SK-N-MC (cell line): Measurements from ENCODE around the gene HDAC6.

Experiments used
- DNase-seq: peaks from one replicate; pipeline ENCODE4 v3.0.0-alpha.2; 2011; ENCODE audit warnings: low read depth, low spot score
- H3K27ac ChIP-seq: fragments of 200-600 bp; sonication (generic); 2 replicates; pipeline ENCODE4 v1.5.1; 2016; ENCODE audit warnings: mixed run types
- H3K36me3 ChIP-seq: fragments of 200-600 bp; sonication (generic); 2 replicates; pipeline ENCODE4 v1.6.1; 2017; ENCODE audit warnings: antibody characterized with exemption, low read length, mixed read lengths; ENCODE audit not compliant: insufficient read depth
- H3K4me3 ChIP-seq: fragments of 200-600 bp; sonication (generic); 2 replicates; pipeline ENCODE4 v1.5.1; 2016
- H3K9ac ChIP-seq: fragments of 200-600 bp; sonication (generic); 2 replicates; pipeline ENCODE4 v1.8.0; 2017; ENCODE audit warnings: mixed run types, mixed read lengths; ENCODE audit not compliant: insufficient read length
- H3K9me3 ChIP-seq: fragments of 200-600 bp; sonication (generic); 2 replicates; pipeline ENCODE4 v1.6.1; 2017; ENCODE audit warnings: low read depth, mild to moderate bottlenecking, antibody characterized with exemption, low read length, moderate library complexity, mixed read lengths
- EZH2 ChIP-seq: fragments of 200-600 bp; sonication (generic); IDR thresholded peaks from one replicate; pipeline ENCODE4 v1.6.1; 2017; ENCODE audit warnings: antibody characterized with exemption
- FOXP2 ChIP-seq: optimal IDR thresholded peaks from 2 replicates; pipeline ENCODE3; 2011; ENCODE audit warnings: mild to moderate bottlenecking, moderate library complexity; ENCODE audit not compliant: insufficient read depth; ENCODE audit errors: extremely low read length, control extremely low read depth
- POLR2AphosphoS5 ChIP-seq: IDR thresholded peaks from 2 replicates; pipeline ENCODE4 v1.6.1; 2012; ENCODE audit warnings: mild to moderate bottlenecking, low read depth, low read length, borderline replicate concordance

The HDAC6 gene

DNA sequence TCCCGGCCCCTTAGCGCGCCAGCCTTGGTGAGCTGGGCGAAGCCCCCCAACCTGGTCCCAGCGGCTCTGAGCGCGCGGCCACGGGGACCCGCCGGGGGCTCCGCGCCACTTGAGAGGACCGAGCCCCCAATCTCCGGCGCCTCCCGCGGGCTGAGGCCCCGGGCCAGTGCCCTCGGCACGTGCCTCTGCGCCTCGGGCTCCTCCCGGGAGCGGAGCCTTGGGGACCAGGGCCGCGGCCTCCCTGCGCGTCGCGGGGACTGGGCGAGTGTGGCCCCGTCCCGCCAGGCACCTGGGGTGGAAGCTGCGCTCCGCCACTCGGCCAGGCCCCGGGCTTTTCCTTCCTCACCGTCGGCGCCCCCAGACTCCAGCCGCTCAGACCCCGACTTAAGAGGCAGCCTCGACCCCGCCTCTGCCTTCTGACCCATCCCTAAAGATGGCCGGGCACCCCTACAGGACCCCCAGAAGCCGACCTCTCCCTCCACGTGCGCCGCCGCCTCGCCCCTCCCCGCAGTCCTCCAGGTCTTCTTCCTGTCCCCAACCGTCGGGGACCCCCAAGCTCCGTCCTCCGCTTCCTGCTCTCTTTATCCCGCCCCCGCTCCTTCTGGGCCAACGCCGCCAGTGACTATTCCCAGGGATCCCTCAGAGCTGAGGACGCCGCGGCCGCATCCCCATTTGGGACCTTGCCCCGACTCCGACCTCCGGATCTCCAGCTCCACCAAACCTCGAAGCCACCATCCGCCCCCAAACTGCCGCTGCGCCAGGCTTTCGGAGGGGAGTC is 25.2 kb downstream of the HDAC6 start:
- Histone ChIP-seq H3K36me3 (no peaks in the 10 kb centered on the region), H3K4me3 (no peak overlapping the region), H3K9ac (no peak overlapping the region), H3K9me3 (no peaks in the 10 kb centered on the region), H3K27ac (no peak overlapping the region)
- TF ChIP-seq EZH2, result no peak
- TF ChIP-seq FOXP2, result no peak
- no peak for TF ChIP-seq POLR2AphosphoS5
- no peak for DNase-seq

DNA sequence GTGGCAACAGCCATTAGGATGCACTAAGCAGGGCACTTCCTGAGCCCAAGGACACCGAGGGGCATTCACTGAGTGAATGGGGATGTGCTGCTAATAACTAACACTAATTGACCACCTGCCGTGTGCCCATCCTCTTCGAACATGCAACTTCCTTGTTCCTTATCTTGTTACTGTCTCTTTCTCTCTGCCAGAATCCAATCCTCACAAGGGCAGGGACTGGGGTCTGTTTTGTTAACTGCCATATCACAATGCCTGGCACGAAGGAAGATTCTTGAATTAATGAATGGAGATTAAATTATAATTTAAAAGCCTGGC is 25.7 kb downstream of the HDAC6 start:
- H3K27ac ChIP-seq, result no peak overlapping the region
- no peaks in the 10 kb centered on the region for H3K9me3 ChIP-seq
- H3K9ac ChIP-seq, result no peak overlapping the region
- H3K4me3 ChIP-seq, result no peak overlapping the region
- DNase-seq, result no peak
- TF ChIP-seq EZH2 (no peak), POLR2AphosphoS5 (no peak), FOXP2 (no peak)
- H3K36me3 ChIP-seq, result no peaks in the 10 kb centered on the region

DNA sequence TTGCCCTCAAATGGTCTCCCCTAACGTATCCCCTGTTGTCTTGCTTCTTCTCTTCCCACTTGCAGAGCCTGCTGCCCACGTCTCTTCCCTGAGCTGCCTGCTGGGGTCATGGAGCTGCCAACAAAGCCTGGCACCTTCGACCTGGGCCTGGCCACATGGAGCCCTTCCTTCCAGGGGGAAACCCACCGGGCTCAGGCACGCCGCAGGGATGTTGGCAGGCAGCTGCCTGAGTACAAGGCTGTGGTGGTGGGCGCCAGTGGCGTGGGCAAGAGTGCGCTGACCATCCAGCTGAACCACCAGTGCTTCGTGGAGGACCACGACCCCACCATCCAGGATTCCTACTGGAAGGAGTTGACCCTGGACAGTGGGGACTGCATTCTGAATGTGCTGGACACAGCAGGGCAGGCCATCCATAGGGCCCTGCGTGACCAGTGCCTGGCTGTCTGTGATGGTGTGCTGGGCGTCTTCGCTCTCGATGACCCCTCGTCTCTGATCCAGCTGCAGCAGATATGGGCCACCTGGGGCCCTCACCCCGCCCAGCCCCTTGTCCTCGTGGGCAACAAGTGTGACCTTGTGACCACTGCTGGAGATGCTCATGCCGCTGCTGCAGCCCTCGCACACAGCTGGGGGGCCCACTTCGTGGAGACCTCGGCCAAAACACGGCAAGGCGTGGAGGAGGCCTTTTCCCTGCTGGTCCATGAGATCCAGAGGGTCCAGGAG is 27.3 kb downstream of the HDAC6 start:
- Histone ChIP-seq H3K27ac (no peak overlapping the region), H3K9me3 (no peaks in the 10 kb centered on the region), H3K36me3 (no peaks in the 10 kb centered on the region), H3K9ac (no peak overlapping the region), H3K4me3 (no peak overlapping the region)
- TF ChIP-seq POLR2AphosphoS5, result no peak
- no peak for TF ChIP-seq EZH2
- TF ChIP-seq FOXP2, result no peak
- no peak for DNase-seq

DNA sequence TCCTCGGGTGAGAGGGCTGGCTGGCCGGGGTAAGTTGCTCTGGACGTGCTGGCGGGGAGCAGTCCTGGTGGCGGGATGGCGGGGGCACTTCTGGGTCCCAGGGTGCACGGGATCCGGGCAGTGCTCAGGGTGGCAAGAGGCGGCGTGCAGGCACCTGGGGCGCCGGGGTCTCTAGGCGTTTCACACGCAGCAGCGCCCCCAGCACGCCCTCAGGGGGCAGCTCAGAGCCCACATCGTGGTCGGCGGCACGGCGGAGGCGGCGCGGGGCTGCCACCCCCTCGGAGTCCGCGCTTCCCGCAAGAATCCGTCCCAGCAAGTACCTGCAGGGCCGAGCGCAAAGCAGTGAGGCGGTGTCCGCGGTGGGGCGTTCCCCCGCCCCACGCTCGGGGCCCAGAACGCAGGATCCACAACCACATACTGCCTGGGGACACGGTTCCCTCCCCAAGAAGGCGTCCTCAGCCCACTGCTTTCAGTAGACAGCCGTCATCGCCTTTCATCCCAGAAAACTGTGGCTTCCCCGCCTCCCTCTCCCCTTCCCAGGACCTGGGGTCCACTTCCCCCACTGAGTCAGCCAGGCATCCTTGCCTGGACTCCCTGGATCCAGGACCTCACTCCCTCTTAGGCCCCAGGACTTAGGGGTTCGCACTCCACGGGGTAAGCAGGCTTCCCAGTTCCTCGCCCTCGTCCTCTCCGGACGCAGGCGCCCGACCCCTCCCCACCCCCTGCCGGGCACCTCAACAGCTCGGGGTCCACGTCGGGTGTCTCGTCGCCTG is 29.5 kb downstream of the HDAC6 start:
- Histone ChIP-seq H3K36me3 (no peaks in the 10 kb centered on the region), H3K27ac (no peak overlapping the region), H3K9me3 (no peaks in the 10 kb centered on the region), H3K9ac (no peak overlapping the region), H3K4me3 (no peak overlapping the region)
- DNase-seq, result no peak
- TF ChIP-seq POLR2AphosphoS5 (no peak), FOXP2 (no peak)

DNA sequence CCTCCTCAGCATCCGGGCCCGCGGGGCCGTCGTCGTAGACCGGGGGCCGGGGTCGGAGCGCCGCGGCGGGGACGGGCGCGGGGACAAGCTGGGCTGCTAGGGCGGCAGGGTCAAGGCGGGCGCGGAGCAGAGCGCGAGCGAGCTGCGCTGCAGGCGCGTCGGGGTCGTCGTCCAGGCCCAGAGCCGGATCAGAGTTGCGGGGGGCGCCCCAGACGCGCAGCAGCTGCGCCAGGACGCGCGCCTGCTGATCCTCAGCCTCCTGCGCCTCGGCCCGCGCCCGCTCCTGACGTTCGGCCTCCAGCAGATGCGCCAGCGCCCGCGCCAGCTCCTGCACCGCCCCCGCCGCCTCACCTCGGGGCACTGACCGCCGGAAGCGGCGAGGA is 30.0 kb downstream of the HDAC6 start:
- Histone ChIP-seq H3K4me3 (no peak overlapping the region), H3K9ac (no peak overlapping the region), H3K9me3 (no peaks in the 10 kb centered on the region), H3K36me3 (no peaks in the 10 kb centered on the region), H3K27ac (no peak overlapping the region)
- no peak for TF ChIP-seq POLR2AphosphoS5
- no peak for TF ChIP-seq FOXP2
- no peak for TF ChIP-seq EZH2
- no peak for DNase-seq

DNA sequence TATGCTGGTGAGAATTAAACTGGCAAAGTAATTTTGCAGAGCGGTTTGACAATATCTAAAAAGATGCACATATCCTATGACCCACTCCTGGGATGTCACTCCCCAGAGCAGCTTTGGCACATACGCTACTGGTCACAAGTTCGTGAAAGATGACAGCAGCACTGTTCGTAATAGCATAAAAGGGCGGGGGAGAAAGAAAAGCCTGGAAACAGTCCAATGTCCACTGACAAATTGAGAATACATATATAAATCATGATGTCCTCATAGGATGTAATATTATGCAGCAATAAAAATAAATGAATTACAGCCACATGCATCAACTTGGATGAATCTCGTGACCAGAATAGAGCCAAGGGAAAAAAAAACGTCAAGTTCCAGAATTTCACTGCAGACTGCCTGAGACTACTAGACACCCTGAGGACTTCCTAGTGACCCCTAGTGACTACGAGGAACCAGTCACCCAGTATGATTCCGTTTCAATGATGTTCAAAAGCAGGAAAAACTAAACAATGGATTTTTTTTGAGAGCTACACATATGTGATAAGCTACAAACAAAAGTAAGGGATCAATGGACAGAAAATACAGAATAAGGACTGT is 31.8 kb downstream of the HDAC6 start:
- Histone ChIP-seq H3K36me3 (no peaks in the 10 kb centered on the region), H3K9me3 (no peaks in the 10 kb centered on the region), H3K9ac (no peak overlapping the region), H3K4me3 (no peak overlapping the region), H3K27ac (no peak overlapping the region)
- no peak for TF ChIP-seq POLR2AphosphoS5
- no peak for TF ChIP-seq EZH2
- no peak for TF ChIP-seq FOXP2
- DNase-seq, result no peak

DNA sequence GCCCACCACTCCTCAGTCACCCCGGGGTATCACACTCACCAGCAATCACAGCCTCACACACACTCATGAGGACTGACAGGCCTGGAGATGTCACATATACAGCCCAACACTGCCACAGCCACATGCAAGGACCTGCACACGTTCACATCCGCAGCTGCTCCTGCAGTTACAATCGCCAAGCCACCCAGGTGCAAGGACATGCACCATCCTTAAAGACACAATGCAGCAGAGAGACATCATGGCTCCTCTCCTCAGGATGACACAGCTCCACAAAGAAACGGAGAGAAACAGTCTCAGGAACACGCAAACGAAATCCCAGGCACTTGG is 32.5 kb downstream of the HDAC6 start:
- H3K4me3 ChIP-seq, result peak overlapping the region; percentile 79

DNA sequence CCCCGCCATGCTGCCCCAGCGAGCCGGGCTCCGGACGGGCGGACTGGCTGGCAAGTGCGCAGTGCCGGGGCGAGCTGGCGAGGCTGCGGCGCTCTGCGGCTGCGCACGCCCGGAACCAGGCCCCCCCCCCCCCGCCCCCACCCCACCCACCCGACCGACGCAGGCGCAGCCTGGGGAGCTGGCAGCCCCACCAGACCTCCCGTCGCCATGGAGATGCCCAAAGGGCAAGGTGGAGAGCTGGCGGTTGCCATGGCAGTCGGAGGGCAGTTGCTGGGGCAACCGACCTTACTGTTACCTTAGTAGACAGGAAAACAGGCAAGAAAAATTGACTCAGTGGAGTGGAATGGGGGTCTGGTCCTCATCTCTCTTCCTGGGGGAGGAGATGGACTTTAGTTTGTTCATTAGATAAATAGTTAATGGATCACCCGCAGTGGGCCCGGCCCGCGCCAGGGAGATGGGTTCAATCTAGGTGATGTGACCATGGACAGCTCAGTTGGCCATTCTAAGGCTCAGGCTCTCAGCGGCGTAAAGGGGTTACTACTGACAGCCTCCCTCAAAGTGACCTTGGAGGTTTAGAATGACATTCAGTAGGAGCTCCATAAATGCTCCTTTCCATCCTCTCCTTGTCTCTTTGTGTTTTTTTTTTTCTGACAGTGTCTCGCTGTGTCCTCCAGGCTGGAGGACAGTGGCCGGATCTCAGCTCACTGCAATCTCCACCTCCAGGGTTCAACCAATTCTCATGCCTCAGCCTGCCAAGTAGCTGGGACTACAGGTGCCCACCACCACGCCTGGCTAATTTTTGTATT is 33.9 kb downstream of the HDAC6 start, which contains the start of gene PCSK1N:
PCSK1N (minus strand) TSS at position 87 of the 806 bp plus-strand sequence; CDS start at position 9, 78 bp downstream.
- no peak for DNase-seq
- H3K36me3 ChIP-seq, result no peaks in the 10 kb centered on the region
- TF ChIP-seq EZH2 (no peak), POLR2AphosphoS5 (no peak), FOXP2 (no peak)
- peak within 1 kb of the TSS; percentile 79 for H3K4me3 ChIP-seq
- H3K27ac ChIP-seq, result no peak within 1 kb of the TSS
- no peaks in the 10 kb centered on the region for H3K9me3 ChIP-seq
- peak within 1 kb of the TSS; percentile 45 for H3K9ac ChIP-seq

More for the DNA sequence above, 32.5 kb downstream of the HDAC6 start:
- TF ChIP-seq FOXP2 (no peak), EZH2 (no peak), POLR2AphosphoS5 (no peak)
- no peak overlapping the region for H3K27ac ChIP-seq
- no peaks in the 10 kb centered on the region for H3K9me3 ChIP-seq
- DNase-seq, result no peak
- H3K9ac ChIP-seq, result no peak overlapping the region
- no peaks in the 10 kb centered on the region for H3K36me3 ChIP-seq
